SW 1271 (cell line): ENCODE results near the gene SIX5.

ENCODE experiments used
- DNase-seq, 2 experiments: peaks; one replicate each; lab custom pipeline; 2025; lab: John Stamatoyannopoulos, UW

Gene SIX5

GRCh38 chr19:45792470-45793177 lies 23.6 kb upstream of the SIX5 start, which contains the start of gene DMWD:
TSS of gene DMWD (minus strand) at chr19:45792845. CDS start at chr19:45792756, 89 bp downstream.
- DNase-seq, result peak; percentile 87 to 93

- DNase-seq, result no peak
Measured at GRCh38 chr19:45791744-45792469, 22.9 kb upstream of the SIX5 start.

GRCh38 chr19:45790942-45791341 lies 21.9 kb upstream of the SIX5 start:
- DNase-seq, result no peak

GRCh38 chr19:45789035-45789786 lies 20.2 kb upstream of the SIX5 start:
- no peak for DNase-seq

GRCh38 chr19:45786533-45786894 lies 17.5 kb upstream of the SIX5 start:
- DNase-seq, result no peak

- no peak for DNase-seq
Measured at GRCh38 chr19:45785781-45786532, 16.9 kb upstream of the SIX5 start.

GRCh38 chr19:45785097-45785496 lies 16.0 kb upstream of the SIX5 start:
- no peak for DNase-seq

- no peak for DNase-seq
Measured at GRCh38 chr19:45784096-45784495, 15.0 kb upstream of the SIX5 start.

- no peak for DNase-seq
Measured at GRCh38 chr19:45782820-45783785, 14.1 kb upstream of the SIX5 start.

- no peak for DNase-seq
Measured at GRCh38 chr19:45782162-45782691, 13.2 kb upstream of the SIX5 start, which contains the start of gene DMPK. TSS of gene DMPK (minus strand) at chr19:45782490. CDS start at chr19:45782352, 138 bp downstream.

- DNase-seq, result no peak
Measured at GRCh38 chr19:45781214-45782161, 12.4 kb upstream of the SIX5 start.

GRCh38 chr19:45780448-45781213 lies 11.6 kb upstream of the SIX5 start:
- no peak for DNase-seq

- no peak for DNase-seq
Measured at GRCh38 chr19:45780146-45780447, 11.0 kb upstream of the SIX5 start.

GRCh38 chr19:45779231-45780145 lies 10.4 kb upstream of the SIX5 start:
- no peak for DNase-seq

- no peak for DNase-seq
Measured at GRCh38 chr19:45778010-45778661, 9.1 kb upstream of the SIX5 start.

- DNase-seq, result no peak
Measured at GRCh38 chr19:45777395-45777961, 8.4 kb upstream of the SIX5 start.

GRCh38 chr19:45774765-45775164 lies 5.7 kb upstream of the SIX5 start:
- no peak for DNase-seq
